ENCODE measurements around the gene FBXO10. TPM values are rescaled to one million over a fixed set of nuclear protein-coding genes. Genes with fewer than 3 reads are reported as not detected.

The FBXO10 gene
- total RNA-seq, 1 experiment from 2014 or later = 14.0 TPM

GRCh38 chr9:37596504-37596903 is 20.3 kb upstream of the FBXO10 start:
- ATAC-seq (no peak), DNase-seq (ENCODE audit: low spot score) (no peak)
- H3K4me1 Mint-ChIP-seq = peaks cover 8% of the 10 kb centered on the region; the same call in 1 of the 2 replicates
- no peak overlapping the region for H3K27ac Mint-ChIP-seq
- TF ChIP-seq NR1H2 (CRISPR knock-in tag; IDR thresholded peaks at IDR 0.05) = no peak
- no peak for TF ChIP-seq MAX (CRISPR knock-in tag; IDR thresholded peaks at IDR 0.05)
- TF ChIP-seq, protein P1, sequence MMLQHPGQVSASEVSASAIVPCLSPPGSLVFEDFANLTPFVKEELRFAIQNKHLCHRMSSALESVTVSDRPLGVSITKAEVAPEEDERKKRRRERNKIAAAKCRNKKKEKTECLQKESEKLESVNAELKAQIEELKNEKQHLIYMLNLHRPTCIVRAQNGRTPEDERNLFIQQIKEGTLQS (CRISPR knock-in tag; conservative IDR thresholded peaks at IDR 0.05) = no peak
- no peak for TF ChIP-seq GABPB1 (CRISPR knock-in tag; IDR thresholded peaks at IDR 0.05)
- TF ChIP-seq, protein P2, sequence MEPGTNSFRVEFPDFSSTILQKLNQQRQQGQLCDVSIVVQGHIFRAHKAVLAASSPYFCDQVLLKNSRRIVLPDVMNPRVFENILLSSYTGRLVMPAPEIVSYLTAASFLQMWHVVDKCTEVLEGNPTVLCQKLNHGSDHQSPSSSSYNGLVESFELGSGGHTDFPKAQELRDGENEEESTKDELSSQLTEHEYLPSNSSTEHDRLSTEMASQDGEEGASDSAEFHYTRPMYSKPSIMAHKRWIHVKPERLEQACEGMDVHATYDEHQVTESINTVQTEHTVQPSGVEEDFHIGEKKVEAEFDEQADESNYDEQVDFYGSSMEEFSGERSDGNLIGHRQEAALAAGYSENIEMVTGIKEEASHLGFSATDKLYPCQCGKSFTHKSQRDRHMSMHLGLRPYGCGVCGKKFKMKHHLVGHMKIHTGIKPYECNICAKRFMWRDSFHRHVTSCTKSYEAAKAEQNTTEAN (CRISPR knock-in tag; IDR thresholded peaks at IDR 0.05) = no peak
- TF ChIP-seq E2F5 (CRISPR knock-in tag; IDR thresholded peaks at IDR 0.05) = no peak
- no peak for TF ChIP-seq ZNF263 (CRISPR knock-in tag; IDR thresholded peaks at IDR 0.05; ENCODE audit: low read depth)
- no peak for TF ChIP-seq FOXP1 (CRISPR knock-in tag; IDR thresholded peaks at IDR 0.05; ENCODE audit: borderline replicate concordance)
- TF ChIP-seq ATF6 (CRISPR knock-in tag; IDR thresholded peaks at IDR 0.05) = no peak
- TF ChIP-seq PRDM15 (CRISPR knock-in tag; IDR thresholded peaks at IDR 0.05) = no peak
- TF ChIP-seq, protein P3, sequence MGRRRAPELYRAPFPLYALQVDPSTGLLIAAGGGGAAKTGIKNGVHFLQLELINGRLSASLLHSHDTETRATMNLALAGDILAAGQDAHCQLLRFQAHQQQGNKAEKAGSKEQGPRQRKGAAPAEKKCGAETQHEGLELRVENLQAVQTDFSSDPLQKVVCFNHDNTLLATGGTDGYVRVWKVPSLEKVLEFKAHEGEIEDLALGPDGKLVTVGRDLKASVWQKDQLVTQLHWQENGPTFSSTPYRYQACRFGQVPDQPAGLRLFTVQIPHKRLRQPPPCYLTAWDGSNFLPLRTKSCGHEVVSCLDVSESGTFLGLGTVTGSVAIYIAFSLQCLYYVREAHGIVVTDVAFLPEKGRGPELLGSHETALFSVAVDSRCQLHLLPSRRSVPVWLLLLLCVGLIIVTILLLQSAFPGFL (CRISPR knock-in tag; IDR thresholded peaks at IDR 0.05; ENCODE audit: borderline replicate concordance) = no peak
- no peak for TF ChIP-seq ZNF396 (CRISPR knock-in tag; IDR thresholded peaks at IDR 0.05; ENCODE audit: borderline replicate concordance)
- no peaks in the 10 kb centered on the region for H3K9me3 Mint-ChIP-seq
- H3K4me3 Mint-ChIP-seq = no peak overlapping the region
- H3K36me3 Mint-ChIP-seq = peaks cover 4% of the 10 kb centered on the region
- CTCF ChIA-PET = no interaction called here
- POLR2A ChIA-PET = no interaction called here
- peaks cover 46% of the 10 kb centered on the region for H3K27me3 Mint-ChIP-seq (ENCODE audit: low read depth)

DNA sequence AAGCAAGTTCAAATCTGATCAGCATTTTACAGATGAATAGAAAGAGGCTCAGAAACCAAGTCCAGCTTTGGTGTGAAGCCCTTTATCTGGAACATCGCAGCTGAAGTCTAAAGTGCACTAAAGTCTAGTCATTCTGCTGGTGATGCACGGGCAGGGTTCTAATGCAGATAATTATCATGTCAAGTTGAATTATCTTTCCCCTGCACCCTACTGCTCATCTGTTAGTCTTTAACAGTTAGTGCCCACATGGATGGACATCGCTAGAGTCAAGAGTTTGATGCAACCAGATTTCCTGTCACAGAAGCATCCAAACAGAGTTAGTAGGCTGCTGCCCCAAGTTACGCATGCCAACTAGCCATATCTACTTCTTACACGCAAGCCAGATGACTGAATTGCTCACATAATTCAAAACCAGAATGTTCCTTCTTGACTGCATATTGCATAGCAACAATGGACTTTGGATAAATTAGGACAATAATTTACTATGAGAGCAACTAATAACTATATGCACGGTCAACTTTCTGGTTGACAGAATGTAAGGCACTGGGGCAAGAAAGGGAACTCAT is 17.8 kb upstream of the FBXO10 start:
- Mint-ChIP-seq H3K27ac (no peak overlapping the region), H3K36me3 (peaks cover 9% of the 10 kb centered on the region), H3K4me1 (peaks cover 21% of the 10 kb centered on the region), H3K9me3 (no peaks in the 10 kb centered on the region), H3K4me3 (0 out of 2 replicates have a peak overlapping the region, but pooled peaks have one; percentile 16), H3K27me3 (ENCODE audit: low read depth) (peaks cover 46% of the 10 kb centered on the region)
- DNase-seq (ENCODE audit: low spot score) (no peak), ATAC-seq (no peak)
- no peak for TF ChIP-seq PRRX2 (CRISPR knock-in tag; IDR thresholded peaks at IDR 0.05)
- TF ChIP-seq CREM (CRISPR knock-in tag; IDR thresholded peaks at IDR 0.05) = no peak
- TF ChIP-seq NFATC4 (CRISPR knock-in tag; IDR thresholded peaks at IDR 0.05) = no peak
- no peak for TF ChIP-seq NR2C2 (CRISPR knock-in tag; IDR thresholded peaks at IDR 0.05)
- no peak for TF ChIP-seq FOXK1 (CRISPR knock-in tag; IDR thresholded peaks at IDR 0.05)
- TF ChIP-seq, protein P4, sequence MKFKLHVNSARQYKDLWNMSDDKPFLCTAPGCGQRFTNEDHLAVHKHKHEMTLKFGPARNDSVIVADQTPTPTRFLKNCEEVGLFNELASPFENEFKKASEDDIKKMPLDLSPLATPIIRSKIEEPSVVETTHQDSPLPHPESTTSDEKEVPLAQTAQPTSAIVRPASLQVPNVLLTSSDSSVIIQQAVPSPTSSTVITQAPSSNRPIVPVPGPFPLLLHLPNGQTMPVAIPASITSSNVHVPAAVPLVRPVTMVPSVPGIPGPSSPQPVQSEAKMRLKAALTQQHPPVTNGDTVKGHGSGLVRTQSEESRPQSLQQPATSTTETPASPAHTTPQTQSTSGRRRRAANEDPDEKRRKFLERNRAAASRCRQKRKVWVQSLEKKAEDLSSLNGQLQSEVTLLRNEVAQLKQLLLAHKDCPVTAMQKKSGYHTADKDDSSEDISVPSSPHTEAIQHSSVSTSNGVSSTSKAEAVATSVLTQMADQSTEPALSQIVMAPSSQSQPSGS (CRISPR knock-in tag; IDR thresholded peaks at IDR 0.05; ENCODE audit: borderline replicate concordance, low read depth) = no peak
- no peak for TF ChIP-seq NR1H2 (CRISPR knock-in tag; IDR thresholded peaks at IDR 0.05)
- POLR2A ChIA-PET = no interaction called here
- CTCF ChIA-PET = interaction anchor here (0.6 to 1.4 kb wide), 2 partner anchors 108 to 160 kb away, joined by 4 read pairs; partner anchors contain the start of gene POLR1E

All from WTC11 (cell line).